ENCODE data around the gene RBM46.
"Not testable (repeated sequence)": the region's sequence is repeated elsewhere in the genome, so short reads cannot be mapped to it uniquely, and the experiment has no call there.

Gene RBM46

GRCh38 chr4:154836513-154836912 is 55.4 kb downstream of the RBM46 start:
- H3K27ac ChIP-seq = peak overlapping the region; percentile 40; the same call in 1 of the 2 replicates
- no peak for TF ChIP-seq CTCF (conservative IDR thresholded peaks at IDR 0.05)
- TF ChIP-seq ZFX (IDR thresholded peaks at IDR 0.05) = no peak

GRCh38 chr4:154838155-154838554 is 57.1 kb downstream of the RBM46 start:
- H3K27ac ChIP-seq = peak overlapping the region; percentile 87
- TF ChIP-seq ZFX (IDR thresholded peaks at IDR 0.05) (no peak), CTCF (conservative IDR thresholded peaks at IDR 0.05) (no peak)

- peak overlapping the region; percentile 87 for H3K27ac ChIP-seq
- TF ChIP-seq ZFX (IDR thresholded peaks at IDR 0.05) = no peak
- no peak for TF ChIP-seq CTCF (conservative IDR thresholded peaks at IDR 0.05)
These were observed 57.6 kb downstream of the RBM46 start for GRCh38 chr4:154838694-154839093.

- TF ChIP-seq ZFX (IDR thresholded peaks at IDR 0.05) = no peak
- peak; percentile 52 for TF ChIP-seq CTCF (conservative IDR thresholded peaks at IDR 0.05)
- H3K27ac ChIP-seq = no peak overlapping the region
These were observed 73.3 kb downstream of the RBM46 start for GRCh38 chr4:154854362-154854761.

- TF ChIP-seq CTCF (conservative IDR thresholded peaks at IDR 0.05) (no peak), ZFX (IDR thresholded peaks at IDR 0.05) (no peak)
These were observed 77.1 kb downstream of the RBM46 start for GRCh38 chr4:154858166-154858565.

GRCh38 chr4:154868414-154869194 is 87.5 kb downstream of the RBM46 start:
- TF ChIP-seq CTCF (conservative IDR thresholded peaks at IDR 0.05) (no peak), ZFX (IDR thresholded peaks at IDR 0.05) (no peak)
- no peak overlapping the region for H3K27ac ChIP-seq

More at GRCh38 chr4:154858166-154858565, 77.1 kb downstream of the RBM46 start:
- no peak overlapping the region for H3K27ac ChIP-seq

GRCh38 chr4:154869301-154869700 is 88.2 kb downstream of the RBM46 start:
- TF ChIP-seq ZFX (IDR thresholded peaks at IDR 0.05) = no peak
- H3K27ac ChIP-seq = no peak overlapping the region

GRCh38 chr4:154872198-154872597 is 91.1 kb downstream of the RBM46 start:
- no peak overlapping the region for H3K27ac ChIP-seq
- no peak for TF ChIP-seq CTCF (conservative IDR thresholded peaks at IDR 0.05)
- no peak for TF ChIP-seq ZFX (IDR thresholded peaks at IDR 0.05)

- not testable (repeated sequence) for H3K27ac ChIP-seq
These were observed 93.0 kb downstream of the RBM46 start for GRCh38 chr4:154874049-154874448.
